Measurements from ENCODE around the gene GALNT14. TPM values are rescaled to one million over a fixed set of nuclear protein-coding genes. Genes with fewer than 3 reads are reported as not detected.

Gene GALNT14
- total RNA-seq, 1 experiment from 2014 or later, result 2.7 TPM

- H3K56ac ChIP-seq (ENCODE audit: insufficient read length, low read depth, low read length), result no peak overlapping the region
- no peak overlapping the region for H2BK5ac ChIP-seq (ENCODE audit: insufficient read length, low read length)
- no peaks in the 10 kb centered on the region for H3K9me3 ChIP-seq (ENCODE audit: control insufficient read depth, low read depth, low read length)
- H3K23me2 ChIP-seq (ENCODE audit: insufficient read length, low read depth, low read length, poor library complexity, severe bottlenecking), result no peaks in the 10 kb centered on the region
- no CpG with 5 or more reads among the region's 1 CpG for WGBS (ENCODE audit: extremely low coverage, insufficient read length, low lambda C conversion rate)
- H3K27me3 ChIP-seq (ENCODE audit: insufficient read depth, low read length), result no peaks in the 10 kb centered on the region
- H2BK120ac ChIP-seq (ENCODE audit: low read depth, low read length, poor library complexity, severe bottlenecking), result no peak overlapping the region
- peak; percentile 62 for TF ChIP-seq CTCF (conservative IDR thresholded peaks at IDR 0.05)
- DNase-seq, result no peak
- Mint-ChIP-seq H3K9me3 (peaks cover 16 to 19% of the 10 kb centered on the region in 2 experiments), H3K4me1 (peaks cover 12 to 16% of the 10 kb centered on the region in 2 experiments), H3K27me3 (ENCODE audit: low read depth) (peaks cover 3% of the 10 kb centered on the region; the same call in 1 of the 2 replicates), H3K27ac (no peak overlapping the region), H3K36me3 (ENCODE audit: insufficient read depth in 1 of 3, low read depth in 3 of 3) (peaks cover 0 to 13% (median 0%) of the 10 kb centered on the region in 3 experiments; a peak in 4 of 7 replicates), H3K4me3 (no peak overlapping the region)
- peaks cover under 1% of the 10 kb centered on the region; the same call in 1 of the 2 replicates for H3K4me1 ChIP-seq (ENCODE audit: insufficient read depth, low read length)
- H4K5ac ChIP-seq (ENCODE audit: insufficient read length, low read depth, low read length), result no peak overlapping the region
- no peaks in the 10 kb centered on the region for H3K79me1 ChIP-seq (ENCODE audit: insufficient read depth, low read depth, low read length, poor library complexity, severe bottlenecking)
- no peak overlapping the region for H3T11ph ChIP-seq (ENCODE audit: low read length)
- no peak overlapping the region for H4K8ac ChIP-seq (replicated peaks; ENCODE audit: insufficient read length, low read depth, low read length)
- no peak overlapping the region for H3K18ac ChIP-seq (ENCODE audit: insufficient read length, low read depth, low read length)
- no peak overlapping the region for H3K14ac ChIP-seq (ENCODE audit: insufficient read depth, low read length)
- no peaks in the 10 kb centered on the region for H3K79me2 ChIP-seq (ENCODE audit: insufficient read depth, low read length)
- no peak overlapping the region for H2AFZ ChIP-seq (ENCODE audit: low read length)
- no peak overlapping the region for H3K27ac ChIP-seq (ENCODE audit: insufficient read length, low read depth, low read length)
- H2BK15ac ChIP-seq (ENCODE audit: low read depth, low read length), result no peak overlapping the region
- no peak overlapping the region for H2AK5ac ChIP-seq (ENCODE audit: insufficient read length, low read length)
- no peaks in the 10 kb centered on the region for H4K20me1 ChIP-seq (ENCODE audit: control insufficient read depth, insufficient read depth, insufficient read length)
- no peak overlapping the region for H3K23ac ChIP-seq (ENCODE audit: insufficient read length, low read depth, low read length)
- no peak overlapping the region for H3K4me2 ChIP-seq (ENCODE audit: insufficient read depth, insufficient read length, low read length)
- no peak overlapping the region for H2BK20ac ChIP-seq (ENCODE audit: low read depth, low read length, poor library complexity, severe bottlenecking)
- H3K4ac ChIP-seq (ENCODE audit: low read depth, low read length), result no peak overlapping the region
- no peak overlapping the region for H4K91ac ChIP-seq (ENCODE audit: insufficient read length, low read depth, low read length)
- H3K9ac ChIP-seq (ENCODE audit: extremely low read depth, insufficient read length, low read length), result no peak overlapping the region
- no peak overlapping the region for H2BK12ac ChIP-seq (ENCODE audit: insufficient read length, low read depth, low read length)
These were observed 105.2 kb downstream of the GALNT14 start for GRCh38 chr2:31033032-31033431.

Data from H9 (cell line).